HG03025 (cell line): ENCODE results near the gene CASP10.
"Not testable (repeated sequence)": the region's sequence is repeated elsewhere in the genome, so short reads cannot be mapped to it uniquely, and the experiment has no call there.

Experiments
- ATAC-seq: cut with Tn5 transposase; IDR thresholded peaks from one replicate; pipeline ENCODE4 v1.9.1; 2021; ENCODE audit warnings: mild to moderate bottlenecking, moderate library complexity; ENCODE audit not compliant: unreplicated experiment, low FRiP score

The CASP10 gene

GRCh38 chr2:201154615-201155399 lies 28.1 kb upstream of the CASP10 start:
- ATAC-seq, result no peak

- no peak for ATAC-seq
These were observed 26.9 kb upstream of the CASP10 start for GRCh38 chr2:201156036-201156435.

GRCh38 chr2:201156640-201157039 lies 26.3 kb upstream of the CASP10 start:
- no peak for ATAC-seq

GRCh38 chr2:201157694-201158093 lies 25.2 kb upstream of the CASP10 start:
- peak; percentile 6 for ATAC-seq

- ATAC-seq, result peak; percentile 80
These were observed 24.6 kb upstream of the CASP10 start for GRCh38 chr2:201158111-201158929.

- no peak for ATAC-seq
These were observed 18.8 kb upstream of the CASP10 start for GRCh38 chr2:201164166-201164565.

GRCh38 chr2:201167546-201167945 lies 15.4 kb upstream of the CASP10 start:
- ATAC-seq, result no peak

- ATAC-seq, result not testable (repeated sequence)
These were observed 14.4 kb upstream of the CASP10 start for GRCh38 chr2:201168496-201168895.

GRCh38 chr2:201171259-201171814 lies 11.6 kb upstream of the CASP10 start:
- ATAC-seq, result no peak

GRCh38 chr2:201172279-201172678 lies 10.7 kb upstream of the CASP10 start:
- ATAC-seq, result no peak

- ATAC-seq, result no peak
These were observed 8.3 kb upstream of the CASP10 start for GRCh38 chr2:201174687-201175086.

- no peak for ATAC-seq
These were observed 6.9 kb upstream of the CASP10 start for GRCh38 chr2:201176081-201176481.

- ATAC-seq, result no peak
These were observed 2.9 kb upstream of the CASP10 start for GRCh38 chr2:201180010-201180409.

- no peak for ATAC-seq
These were observed 405 bp downstream of the CASP10 start for GRCh38 chr2:201183365-201183727.

GRCh38 chr2:201183835-201184234 lies 894 bp downstream of the CASP10 start:
- not testable (repeated sequence) for ATAC-seq

GRCh38 chr2:201184248-201184647 lies 1.3 kb downstream of the CASP10 start:
- ATAC-seq, result not testable (repeated sequence)

- no peak for ATAC-seq
These were observed 2.9 kb downstream of the CASP10 start for GRCh38 chr2:201185863-201186262.

- no peak for ATAC-seq
These were observed 4.0 kb downstream of the CASP10 start for GRCh38 chr2:201186982-201187381.

GRCh38 chr2:201188449-201188848 lies 5.5 kb downstream of the CASP10 start:
- ATAC-seq, result no peak

- no peak for ATAC-seq
These were observed 8.4 kb downstream of the CASP10 start for GRCh38 chr2:201191132-201191875.

- peak; percentile 89 for ATAC-seq
These were observed 11.2 kb downstream of the CASP10 start for GRCh38 chr2:201194097-201194496.
